GM12865 (cell line): ENCODE results near the gene OSGIN1.

Experiments
- DNase-seq: peaks from one replicate; pipeline ENCODE4 v3.0.0; 2010; ENCODE audit warnings: low read depth
- H3K4me3 ChIP-seq: 2 replicates; pipeline ENCODE4 v1.5.1; 2011; ENCODE audit warnings: mild to moderate bottlenecking, low read depth, low read length, control low read depth
- TF ChIP-seq, protein P1 (sequence below): IDR thresholded peaks from 2 replicates; pipeline ENCODE4 v1.5.1; 2011; ENCODE audit warnings: low read length, control low read depth, low read depth, inconsistent platforms; ENCODE audit not compliant: insufficient read depth; ENCODE audit errors: missing control alignments

OSGIN1 gene

DNA sequence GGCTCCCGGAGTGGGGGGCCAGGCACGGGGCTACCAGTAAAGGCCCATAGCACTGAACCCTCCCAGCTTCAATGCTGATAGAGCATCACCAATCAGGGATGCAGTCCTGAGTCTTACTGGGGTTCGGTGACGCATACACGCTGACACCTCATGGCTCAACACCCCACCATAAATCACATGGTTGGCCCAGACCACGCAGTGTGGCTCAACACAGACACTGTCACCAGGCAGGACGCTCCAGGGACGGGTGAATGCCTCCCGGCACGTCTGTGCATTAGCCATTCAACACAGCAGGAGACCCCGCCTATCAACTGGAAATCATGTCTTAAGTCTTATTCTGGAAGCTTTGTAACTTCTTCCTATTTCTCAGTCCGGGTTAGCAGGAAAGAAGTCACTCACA, 50.0 kb downstream of the OSGIN1 start:
- TF ChIP-seq, protein P1, sequence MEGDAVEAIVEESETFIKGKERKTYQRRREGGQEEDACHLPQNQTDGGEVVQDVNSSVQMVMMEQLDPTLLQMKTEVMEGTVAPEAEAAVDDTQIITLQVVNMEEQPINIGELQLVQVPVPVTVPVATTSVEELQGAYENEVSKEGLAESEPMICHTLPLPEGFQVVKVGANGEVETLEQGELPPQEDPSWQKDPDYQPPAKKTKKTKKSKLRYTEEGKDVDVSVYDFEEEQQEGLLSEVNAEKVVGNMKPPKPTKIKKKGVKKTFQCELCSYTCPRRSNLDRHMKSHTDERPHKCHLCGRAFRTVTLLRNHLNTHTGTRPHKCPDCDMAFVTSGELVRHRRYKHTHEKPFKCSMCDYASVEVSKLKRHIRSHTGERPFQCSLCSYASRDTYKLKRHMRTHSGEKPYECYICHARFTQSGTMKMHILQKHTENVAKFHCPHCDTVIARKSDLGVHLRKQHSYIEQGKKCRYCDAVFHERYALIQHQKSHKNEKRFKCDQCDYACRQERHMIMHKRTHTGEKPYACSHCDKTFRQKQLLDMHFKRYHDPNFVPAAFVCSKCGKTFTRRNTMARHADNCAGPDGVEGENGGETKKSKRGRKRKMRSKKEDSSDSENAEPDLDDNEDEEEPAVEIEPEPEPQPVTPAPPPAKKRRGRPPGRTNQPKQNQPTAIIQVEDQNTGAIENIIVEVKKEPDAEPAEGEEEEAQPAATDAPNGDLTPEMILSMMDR = no peak
- H3K4me3 ChIP-seq = no peak overlapping the region

DNA sequence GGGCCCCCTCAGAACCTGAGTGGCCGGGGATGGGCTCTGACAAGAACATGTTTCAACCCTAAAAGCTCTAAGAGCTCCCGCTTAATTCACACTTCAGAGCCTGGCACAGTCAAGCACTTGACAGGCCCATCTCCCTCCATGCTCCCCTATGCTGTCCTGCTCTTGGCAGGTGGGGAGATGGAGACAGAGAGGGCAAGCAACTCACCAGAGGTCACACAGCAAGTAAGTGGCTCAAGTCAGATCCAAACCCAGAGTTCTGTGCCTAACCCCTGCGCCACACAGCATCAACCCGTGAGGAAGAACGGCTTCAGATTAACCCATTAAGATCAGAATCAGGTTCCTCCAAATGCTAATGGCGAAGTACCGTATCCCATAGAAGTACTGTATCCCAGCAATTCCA, 51.4 kb downstream of the OSGIN1 start:
- no peak for DNase-seq
- TF ChIP-seq, protein P1 = no peak
- no peak overlapping the region for H3K4me3 ChIP-seq

More for the DNA sequence above, 50.0 kb downstream of the OSGIN1 start:
- DNase-seq = no peak

DNA sequence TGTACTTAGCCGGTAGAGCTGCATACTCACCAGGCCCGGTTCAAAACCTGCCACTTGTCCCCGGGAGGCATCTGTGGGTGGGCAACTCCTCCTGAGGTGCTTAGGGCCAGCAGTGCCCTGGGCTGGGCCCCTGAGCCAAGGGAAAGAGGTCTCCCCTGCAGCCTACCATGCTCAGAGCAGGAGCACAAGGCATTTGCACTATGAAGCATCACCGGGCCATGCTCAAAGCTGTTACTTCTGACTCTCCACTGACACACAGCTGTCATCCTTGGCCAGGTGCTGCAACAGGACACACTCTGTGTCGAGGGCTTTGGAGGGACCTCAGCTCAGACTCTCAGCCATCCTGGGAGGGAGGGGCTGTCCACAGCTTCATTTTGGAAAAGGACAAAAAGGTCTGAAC, 52.4 kb downstream of the OSGIN1 start:
- DNase-seq = no peak
- H3K4me3 ChIP-seq = no peak overlapping the region
- TF ChIP-seq, protein P1 = no peak

DNA sequence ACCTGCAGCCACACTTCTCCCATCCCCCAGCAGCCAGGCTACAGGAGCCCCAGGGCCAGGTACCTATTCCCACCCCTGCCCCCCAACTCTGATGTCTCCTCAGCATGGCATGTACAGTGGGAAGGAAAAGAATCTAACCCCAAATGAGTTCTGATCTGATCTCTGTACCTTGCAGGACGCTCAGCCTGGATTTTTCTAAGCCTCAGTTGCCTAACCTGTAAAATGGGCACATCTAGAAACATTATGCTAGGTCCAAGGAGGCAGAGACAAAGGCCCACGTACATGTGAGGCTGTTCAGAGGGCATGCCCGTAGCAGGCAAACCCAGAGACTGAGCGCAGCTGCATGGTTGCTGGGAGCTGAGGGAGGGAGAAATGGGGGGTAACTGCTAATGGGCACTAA, 54.5 kb downstream of the OSGIN1 start:
- TF ChIP-seq, protein P1 = no peak
- no peak for DNase-seq
- no peak overlapping the region for H3K4me3 ChIP-seq

DNA sequence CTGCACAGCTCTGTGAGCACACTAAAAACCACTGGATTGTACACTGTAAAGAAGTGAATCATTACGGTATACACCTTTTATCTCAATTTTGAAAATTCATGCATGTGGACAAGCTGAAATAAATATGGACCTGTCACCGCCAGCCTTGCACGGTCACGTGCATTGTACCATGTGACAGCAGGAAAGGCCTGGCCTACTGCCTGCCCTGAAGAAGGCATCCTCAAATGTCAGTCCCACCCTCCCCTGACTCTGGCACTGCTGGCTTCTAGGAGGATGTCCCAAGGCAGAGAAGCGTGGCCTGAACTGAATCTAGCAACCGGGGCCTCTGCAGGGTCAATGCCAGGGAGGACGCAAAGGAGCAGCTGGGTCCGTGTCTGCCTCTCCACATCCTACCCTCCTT, 54.9 kb downstream of the OSGIN1 start:
- no peak for DNase-seq
- H3K4me3 ChIP-seq = no peak overlapping the region
- TF ChIP-seq, protein P1 = no peak

DNA sequence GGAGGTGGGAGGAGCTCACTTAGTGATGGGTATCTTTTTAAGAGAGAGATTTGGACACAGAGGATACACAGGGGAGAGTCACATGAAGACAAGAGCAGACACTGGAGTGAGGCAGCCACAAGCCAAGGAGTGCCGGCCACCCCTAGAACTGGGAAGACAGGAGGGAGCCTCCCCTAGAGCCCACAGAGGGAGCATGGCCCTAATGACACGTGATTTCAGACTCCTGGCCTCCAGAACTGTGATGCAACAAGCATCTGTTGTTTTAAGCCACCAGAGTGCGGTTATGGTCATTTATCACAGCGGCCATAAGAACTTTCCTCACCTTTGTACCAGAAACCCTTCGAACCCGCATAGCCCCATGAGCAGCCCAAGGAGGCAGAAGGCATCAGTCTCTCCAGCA, 56.2 kb downstream of the OSGIN1 start:
- TF ChIP-seq, protein P1 = no peak
- no peak for DNase-seq

DNA sequence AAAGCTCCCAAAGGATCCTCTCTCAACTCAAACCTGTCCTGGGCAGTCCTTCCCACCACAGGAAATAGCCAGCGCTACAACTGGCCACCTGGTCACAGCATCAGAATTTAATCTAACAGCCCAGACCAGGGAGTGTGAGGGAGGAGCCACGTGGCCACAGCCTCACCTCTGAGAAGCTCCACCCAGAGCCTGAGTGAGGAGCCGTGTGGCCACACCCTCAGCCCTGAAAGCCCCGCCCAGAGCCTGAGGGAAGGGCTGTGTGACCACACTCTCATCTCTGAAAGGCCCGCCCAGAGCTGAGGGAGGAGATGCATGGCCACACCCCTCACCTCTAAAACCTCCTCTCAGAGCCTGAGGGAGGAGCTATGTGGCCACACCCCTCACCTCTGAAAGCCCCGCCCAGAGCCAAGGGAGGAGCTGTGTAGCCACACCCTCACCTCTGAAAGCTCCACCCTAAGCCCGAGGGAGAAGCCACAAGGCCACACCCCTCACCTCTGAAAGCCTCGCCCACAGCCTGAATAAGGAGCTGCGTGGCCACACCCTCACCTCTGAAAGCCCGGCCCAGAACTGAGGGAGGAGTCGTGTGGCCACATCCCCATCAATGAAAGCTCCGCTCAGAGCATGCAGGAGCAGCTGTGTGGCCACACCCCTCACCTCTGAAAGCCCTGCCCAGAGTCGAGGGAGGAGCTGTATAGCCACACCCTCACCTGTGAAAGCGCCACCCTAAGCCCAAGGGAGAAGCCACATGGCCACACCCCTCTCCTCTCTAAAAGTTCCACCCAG, 60.9 kb downstream of the OSGIN1 start:
- H3K4me3 ChIP-seq = no peak overlapping the region
- DNase-seq = peak; percentile 89

More for the DNA sequence above, 56.2 kb downstream of the OSGIN1 start:
- no peak overlapping the region for H3K4me3 ChIP-seq

More for the DNA sequence above, 60.9 kb downstream of the OSGIN1 start:
- TF ChIP-seq, protein P1 = no peak
